ENCODE measurements around the gene CHST6.

Gene CHST6

DNA sequence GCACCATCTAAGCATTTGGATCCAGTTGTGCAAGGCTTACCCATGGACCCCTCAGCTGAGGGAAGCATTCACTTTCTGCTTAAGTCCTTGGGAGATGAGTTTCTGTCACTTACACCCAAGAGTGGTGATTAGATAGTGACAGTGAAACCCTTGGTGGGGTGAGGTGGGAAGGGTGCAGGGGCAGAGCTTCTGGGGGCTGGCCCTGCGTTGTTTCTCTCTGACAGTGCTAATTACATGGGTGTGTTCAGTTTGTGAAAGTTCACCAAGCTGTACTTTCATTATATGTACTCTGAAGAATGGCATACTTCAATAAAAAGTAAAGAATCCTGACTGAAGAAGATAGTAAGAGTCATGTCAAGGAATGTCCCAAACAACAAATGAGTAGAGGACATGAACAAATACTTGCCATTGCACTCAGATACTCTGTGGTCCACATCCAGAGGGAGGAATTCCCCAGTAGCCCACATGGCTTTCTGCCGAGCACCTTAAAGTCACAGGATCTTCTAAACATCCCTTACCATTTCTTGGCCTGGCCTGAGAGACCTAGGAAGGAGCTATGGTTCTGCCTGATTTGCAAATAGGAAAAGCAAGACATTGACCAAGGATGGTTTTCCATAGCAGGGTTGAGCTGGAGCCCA, 8.4 kb downstream of the CHST6 start:
- no peak for ATAC-seq
- Mint-ChIP-seq H3K27ac (no peak overlapping the region), H3K4me3 (no peak overlapping the region), H3K36me3 (no peaks in the 10 kb centered on the region), H3K9me3 (no peaks in the 10 kb centered on the region), H3K4me1 (peaks cover 32% of the 10 kb centered on the region), H3K27me3 (peaks cover 23% of the 10 kb centered on the region)

DNA sequence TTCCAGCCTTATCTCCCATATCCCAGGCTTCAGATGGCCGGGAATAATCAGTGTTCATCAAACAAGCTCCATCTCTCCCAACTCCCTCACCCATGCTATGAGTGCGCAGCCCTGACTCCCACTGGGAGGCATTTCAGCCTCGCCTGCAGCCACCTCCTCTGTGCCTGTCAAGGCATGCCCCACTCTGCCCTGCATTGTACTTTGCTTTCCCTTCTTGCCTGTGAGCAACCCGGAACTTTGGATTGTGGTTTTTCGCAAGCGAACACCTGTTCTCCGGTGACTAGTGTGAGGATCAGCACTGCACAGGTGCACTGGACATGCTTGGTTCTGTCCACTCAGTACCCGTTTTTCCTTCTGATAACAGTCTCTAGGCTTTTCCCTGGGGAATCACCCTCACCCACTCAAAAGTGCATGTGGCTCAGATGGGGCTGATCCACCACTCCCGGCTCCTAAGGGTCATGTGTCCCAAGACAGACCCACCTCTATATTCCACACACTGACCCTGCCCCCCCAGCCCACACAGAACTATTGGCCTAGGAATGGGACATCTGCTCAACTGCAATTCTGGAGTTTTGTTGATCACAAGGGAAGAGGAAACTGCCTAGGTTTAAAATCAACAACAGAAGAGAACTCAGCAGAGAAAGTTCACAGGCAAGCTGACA, 9.1 kb downstream of the CHST6 start:
- no peak overlapping the region for H3K4me3 Mint-ChIP-seq
- no peak for ATAC-seq

DNA sequence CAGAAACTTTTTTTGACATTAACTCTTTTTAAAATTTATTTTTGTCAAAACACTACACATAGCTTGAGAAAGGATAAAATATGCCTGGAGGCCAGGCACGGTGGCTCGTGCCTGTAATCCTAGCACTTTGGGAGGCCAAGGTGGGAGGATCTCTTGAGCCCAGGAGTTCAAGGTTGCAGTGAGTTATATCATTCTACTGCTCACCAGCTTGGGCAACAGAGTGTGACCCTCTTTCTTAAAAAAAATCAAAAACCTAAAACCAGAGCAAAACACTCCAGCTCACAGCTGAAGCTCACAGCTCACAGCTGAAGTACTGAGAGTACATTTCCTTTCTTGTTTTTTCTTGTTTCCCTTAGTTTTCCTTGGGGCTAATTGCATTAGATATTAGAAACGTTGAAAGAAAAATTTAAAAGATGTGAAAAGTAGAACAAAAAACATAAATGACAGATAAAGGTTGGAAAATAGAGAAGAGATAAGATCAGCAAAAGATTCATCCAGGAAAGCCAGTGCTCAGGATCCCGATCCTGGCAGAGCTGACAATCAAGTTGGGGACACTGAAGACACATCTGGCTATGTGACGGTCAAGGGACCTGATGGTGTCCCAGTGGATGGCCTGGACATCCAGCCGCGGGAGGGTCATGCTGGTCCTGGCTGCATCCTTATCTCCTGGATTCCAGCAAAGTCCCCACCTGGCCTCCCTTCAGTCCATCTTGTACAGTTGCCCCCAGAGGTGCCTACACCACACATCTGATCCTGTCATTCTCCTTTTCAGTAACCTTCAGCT, 9.8 kb downstream of the CHST6 start:
- Mint-ChIP-seq H3K4me3 (no peak overlapping the region), H3K27me3 (peaks cover 31% of the 10 kb centered on the region), H3K36me3 (no peaks in the 10 kb centered on the region), H3K4me1 (peaks cover 32% of the 10 kb centered on the region), H3K9me3 (no peaks in the 10 kb centered on the region), H3K27ac (peak overlapping the region; percentile 43)
- peak; percentile 65 for ATAC-seq

More for the DNA sequence above, 9.1 kb downstream of the CHST6 start:
- no peaks in the 10 kb centered on the region for H3K36me3 Mint-ChIP-seq
- H3K9me3 Mint-ChIP-seq: no peaks in the 10 kb centered on the region
- peaks cover 32% of the 10 kb centered on the region for H3K4me1 Mint-ChIP-seq
- peaks cover 29% of the 10 kb centered on the region for H3K27me3 Mint-ChIP-seq
- no peak overlapping the region for H3K27ac Mint-ChIP-seq

DNA sequence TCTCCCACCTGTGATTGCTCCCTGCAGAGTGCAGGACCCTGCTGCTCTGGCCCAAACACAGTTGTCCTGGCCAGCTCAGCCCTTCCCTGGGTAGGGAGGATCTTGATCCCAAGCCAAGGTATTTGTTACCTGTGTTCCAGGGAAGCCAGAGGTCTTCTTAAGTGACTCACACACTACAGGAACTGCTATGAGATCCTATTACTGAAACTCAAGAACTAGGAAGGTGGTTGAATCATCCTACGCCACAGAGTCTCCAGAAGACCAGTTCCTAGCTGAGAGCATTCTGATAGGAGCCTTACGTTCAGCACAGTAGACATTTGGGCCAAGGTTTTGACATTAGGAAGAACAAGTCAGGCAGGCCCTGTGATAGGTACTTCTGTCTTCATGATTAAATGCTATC, 12.0 kb downstream of the CHST6 start:
- Mint-ChIP-seq H3K9me3 (no peaks in the 10 kb centered on the region), H3K4me1 (peaks cover 21% of the 10 kb centered on the region), H3K27ac (no peak overlapping the region), H3K27me3 (peaks cover 37% of the 10 kb centered on the region), H3K36me3 (no peaks in the 10 kb centered on the region), H3K4me3 (no peak overlapping the region)
- ATAC-seq: no peak

DNA sequence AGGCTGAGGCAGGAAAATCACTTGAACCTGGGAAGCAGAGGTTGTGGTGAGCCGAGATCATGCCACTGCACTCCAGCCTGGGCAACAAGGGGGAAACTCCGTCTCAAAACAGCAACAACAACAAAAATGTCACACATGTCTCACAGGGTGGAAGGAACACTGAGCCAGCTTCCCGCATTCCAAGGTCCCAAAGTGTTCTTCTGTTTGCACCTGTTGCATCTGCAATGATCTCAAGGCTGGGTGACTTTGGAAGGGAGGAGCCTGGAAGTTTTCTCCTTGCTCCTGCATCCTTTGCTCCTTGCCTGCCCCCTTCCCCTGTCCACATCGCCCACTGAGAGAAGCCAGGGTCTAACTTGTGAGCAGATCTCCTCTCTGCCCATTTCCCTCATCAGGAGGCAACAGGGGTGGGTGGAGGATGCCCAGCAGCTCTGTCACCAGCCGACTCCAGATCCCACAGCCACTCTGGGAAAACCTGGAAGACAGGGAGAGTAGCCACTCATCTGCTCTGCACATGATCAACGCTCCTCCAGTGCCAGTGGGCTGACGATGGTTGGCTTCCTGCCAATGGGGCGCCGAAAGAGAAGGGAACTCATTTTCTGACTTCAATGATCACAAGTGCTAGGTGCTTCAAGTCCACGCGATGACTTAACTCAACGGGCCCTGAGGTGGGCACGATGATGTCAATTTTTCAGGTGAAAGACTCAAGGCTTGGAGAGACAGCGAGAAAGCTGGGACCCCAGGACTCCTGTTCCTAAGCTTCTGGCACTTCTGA, 12.6 kb downstream of the CHST6 start:
- no peak for ATAC-seq
- Mint-ChIP-seq H3K27ac (no peak overlapping the region), H3K9me3 (no peaks in the 10 kb centered on the region), H3K4me1 (peaks cover 20% of the 10 kb centered on the region), H3K4me3 (no peak overlapping the region), H3K36me3 (no peaks in the 10 kb centered on the region), H3K27me3 (peaks cover 39% of the 10 kb centered on the region)

DNA sequence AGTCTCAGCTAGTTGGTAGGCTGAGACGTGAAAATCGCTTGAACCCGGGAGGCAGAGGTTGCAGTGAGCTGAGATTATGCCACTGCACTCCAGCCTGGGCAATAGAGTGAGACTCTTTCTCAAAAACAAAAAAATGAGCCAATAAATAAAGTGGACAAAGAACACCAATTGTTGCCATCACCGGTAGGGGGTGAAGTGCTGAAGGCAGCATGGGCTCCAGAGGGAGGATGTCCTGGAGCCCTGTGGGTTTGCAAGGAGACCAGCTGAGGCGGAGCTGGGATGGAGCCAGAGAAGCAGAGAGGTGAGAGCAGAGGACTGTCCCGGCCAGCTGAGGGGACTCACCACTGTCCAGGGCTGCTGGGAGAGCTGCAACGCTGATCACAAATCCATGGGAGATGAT, 13.8 kb downstream of the CHST6 start:
- Mint-ChIP-seq H3K4me1 (peaks cover 20% of the 10 kb centered on the region), H3K36me3 (no peaks in the 10 kb centered on the region), H3K27me3 (peaks cover 40% of the 10 kb centered on the region), H3K4me3 (no peak overlapping the region), H3K27ac (no peak overlapping the region), H3K9me3 (no peaks in the 10 kb centered on the region)
- ATAC-seq: no peak

DNA sequence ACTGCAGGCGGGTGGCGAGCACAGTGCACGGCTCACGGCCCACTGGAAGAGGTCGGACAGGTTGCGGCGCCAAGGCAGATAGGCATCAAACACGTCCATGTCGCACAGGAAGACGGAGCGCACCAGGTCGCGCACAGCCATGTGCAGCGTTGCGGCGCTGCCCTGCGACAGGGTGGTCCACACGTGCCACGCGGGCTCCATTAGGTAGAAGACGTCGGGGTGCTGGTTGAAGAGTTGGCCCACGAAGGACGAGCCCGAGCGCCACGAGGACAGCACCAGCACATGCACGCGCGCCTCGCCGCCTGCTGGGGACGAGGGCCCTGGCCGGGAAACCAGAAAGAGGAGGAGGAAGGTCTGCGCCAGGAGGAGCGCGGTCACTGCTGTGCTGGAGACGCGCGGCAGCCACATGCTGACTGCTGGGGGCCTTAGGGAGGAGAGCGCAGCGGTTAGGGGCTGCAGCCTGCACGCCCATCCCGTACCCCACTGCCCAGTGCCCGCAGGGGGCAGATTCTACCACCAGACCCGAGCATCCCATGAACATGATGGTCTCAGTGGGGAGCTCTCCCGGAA, 15.7 kb downstream of the CHST6 start:
- no peak overlapping the region for H3K4me3 Mint-ChIP-seq
- H3K36me3 Mint-ChIP-seq: no peaks in the 10 kb centered on the region
- no peaks in the 10 kb centered on the region for H3K9me3 Mint-ChIP-seq
- no peak for ATAC-seq
- H3K4me1 Mint-ChIP-seq: peaks cover 2% of the 10 kb centered on the region
- peaks cover 25% of the 10 kb centered on the region for H3K27me3 Mint-ChIP-seq
- H3K27ac Mint-ChIP-seq: no peak overlapping the region

GRCh38 chr16:75478480-75479345, 16.5 kb downstream of the CHST6 start:
- Mint-ChIP-seq H3K4me3 (no peak overlapping the region), H3K36me3 (no peaks in the 10 kb centered on the region), H3K27me3 (peaks cover 25% of the 10 kb centered on the region), H3K9me3 (no peaks in the 10 kb centered on the region), H3K4me1 (no peaks in the 10 kb centered on the region), H3K27ac (no peak overlapping the region)
- no peak for ATAC-seq

DNA sequence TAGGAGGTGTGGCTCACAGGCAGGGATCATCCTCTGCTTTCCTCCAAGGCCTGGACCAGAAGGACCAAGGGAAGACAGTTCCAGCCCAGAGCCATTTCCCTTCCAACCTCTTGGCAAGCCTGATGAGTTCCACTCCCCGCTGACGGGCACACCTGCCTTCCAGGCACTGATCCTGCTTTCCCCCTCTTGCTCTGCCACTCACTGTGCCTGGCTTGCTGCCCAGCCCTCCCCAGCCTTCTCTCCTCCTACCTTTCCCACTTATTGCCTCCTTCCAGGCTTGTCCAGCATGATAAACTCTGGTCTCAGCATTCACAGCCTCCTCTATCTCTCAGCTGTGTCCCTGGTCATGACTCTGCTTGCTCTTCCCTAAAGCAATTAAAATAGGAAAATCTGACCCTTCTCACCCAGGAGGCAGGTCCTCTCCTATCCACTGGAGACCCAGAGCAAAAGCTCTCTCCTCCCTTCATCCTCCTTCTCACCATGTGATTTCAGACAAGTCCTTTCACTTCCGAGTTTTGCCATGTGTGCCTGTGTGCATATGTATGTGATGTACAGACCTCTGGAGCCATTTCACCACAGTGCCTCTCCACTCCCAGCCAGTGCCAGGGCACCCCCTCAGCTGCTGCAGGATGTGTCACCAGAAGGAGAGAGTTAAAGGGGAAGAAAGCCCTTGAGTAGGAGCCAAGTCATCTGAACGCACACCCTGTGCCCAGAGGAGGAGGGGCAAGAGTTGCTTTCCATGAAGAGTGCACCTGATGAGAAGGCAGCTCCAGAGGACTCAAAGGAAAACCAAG, 17.4 kb downstream of the CHST6 start:
- Mint-ChIP-seq H3K27me3 (peaks cover 25% of the 10 kb centered on the region), H3K4me3 (no peak overlapping the region), H3K9me3 (no peaks in the 10 kb centered on the region), H3K36me3 (no peaks in the 10 kb centered on the region), H3K27ac (no peak overlapping the region), H3K4me1 (no peaks in the 10 kb centered on the region)
- ATAC-seq: peak; percentile 42

GRCh38 chr16:75476817-75477216, 18.4 kb downstream of the CHST6 start:
- no peak for ATAC-seq
- H3K9me3 Mint-ChIP-seq: no peaks in the 10 kb centered on the region
- H3K27ac Mint-ChIP-seq: no peak overlapping the region
- no peaks in the 10 kb centered on the region for H3K36me3 Mint-ChIP-seq
- peaks cover 25% of the 10 kb centered on the region for H3K27me3 Mint-ChIP-seq
- peaks cover under 1% of the 10 kb centered on the region for H3K4me1 Mint-ChIP-seq
- H3K4me3 Mint-ChIP-seq: no peak overlapping the region

DNA sequence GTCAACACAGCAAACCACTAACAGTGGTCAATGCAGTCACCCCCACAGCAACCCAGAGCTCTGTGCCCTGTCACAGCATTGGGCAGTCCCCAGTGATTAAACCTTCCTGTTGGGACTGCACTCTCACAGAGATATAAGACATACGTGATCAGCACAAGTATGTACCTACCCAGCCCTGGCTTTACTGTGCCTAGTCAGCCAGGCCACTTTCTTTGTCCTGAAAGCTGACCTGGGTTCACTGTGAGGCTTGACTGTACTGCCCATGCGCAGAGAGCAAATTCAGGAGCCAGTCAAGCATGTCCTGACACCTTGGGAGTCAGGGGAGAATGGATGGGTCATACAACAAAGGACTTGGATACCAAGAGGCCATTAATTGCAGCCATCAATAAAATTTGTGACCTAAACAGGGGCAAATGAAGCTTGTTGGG, 19.8 kb downstream of the CHST6 start:
- H3K4me1 Mint-ChIP-seq: peaks cover 5% of the 10 kb centered on the region
- ATAC-seq: no peak
- no peak overlapping the region for H3K27ac Mint-ChIP-seq
- no peak overlapping the region for H3K4me3 Mint-ChIP-seq
- peaks cover 16% of the 10 kb centered on the region for H3K27me3 Mint-ChIP-seq
- H3K9me3 Mint-ChIP-seq: no peaks in the 10 kb centered on the region
- no peaks in the 10 kb centered on the region for H3K36me3 Mint-ChIP-seq

DNA sequence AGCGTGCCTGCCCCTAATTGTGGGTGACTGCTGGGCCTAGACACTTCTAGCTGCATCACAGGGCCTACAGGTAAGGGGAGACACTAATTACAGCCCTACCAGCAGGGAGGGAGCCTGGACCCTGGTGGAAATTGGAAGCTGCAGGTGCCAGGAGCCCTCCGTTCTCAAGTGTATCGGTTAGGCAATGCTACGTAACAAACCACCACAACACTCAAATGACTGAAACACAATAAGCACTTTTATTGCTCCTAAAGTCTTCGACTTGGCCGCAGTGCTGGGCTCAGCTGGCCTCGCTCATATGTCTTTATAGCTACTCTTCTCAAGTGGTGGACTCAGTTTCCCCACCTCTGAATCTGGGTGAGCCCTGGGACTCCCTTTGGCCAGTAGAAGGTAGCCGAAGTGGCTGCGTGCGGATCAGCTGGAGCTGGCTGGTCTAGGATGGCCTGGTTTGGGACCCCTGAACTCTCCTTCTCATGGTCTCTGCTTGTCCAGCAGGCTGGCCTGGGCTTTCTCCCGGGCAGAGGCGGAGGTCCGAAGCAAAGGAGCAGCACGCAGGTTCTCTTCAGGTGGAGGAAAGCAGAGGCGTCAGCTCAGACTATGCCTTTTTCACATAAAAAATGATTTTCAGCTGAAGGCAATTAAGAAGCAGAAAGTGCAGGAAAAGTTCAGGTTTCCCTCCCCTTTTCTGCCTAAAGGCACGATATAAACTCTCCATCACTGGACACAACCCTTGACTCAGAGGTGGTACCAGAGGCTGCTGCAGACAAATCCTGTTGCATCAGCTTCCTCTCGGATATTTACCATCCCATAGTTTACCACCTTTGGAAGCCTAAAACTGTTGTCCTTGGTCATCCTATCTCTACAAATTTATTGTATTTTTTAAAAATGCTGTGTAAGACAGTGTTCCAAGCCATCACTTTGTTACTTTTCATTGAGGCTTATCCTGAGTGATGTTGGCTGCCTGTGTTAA, 22.0 kb downstream of the CHST6 start:
- no peaks in the 10 kb centered on the region for H3K9me3 Mint-ChIP-seq
- H3K4me3 Mint-ChIP-seq: no peak overlapping the region
- peaks cover 7% of the 10 kb centered on the region for H3K27me3 Mint-ChIP-seq
- no peaks in the 10 kb centered on the region for H3K36me3 Mint-ChIP-seq
- peaks cover 5% of the 10 kb centered on the region for H3K4me1 Mint-ChIP-seq
- no peak overlapping the region for H3K27ac Mint-ChIP-seq
- no peak for ATAC-seq

Measured in stimulated activated memory B cell treated with anti-CD40 and anti-IgM and Interleukin-4, amounts not matched to agents 10 μg/mL and 1 μg/mL and 100 μg/mL, for 72 hours (primary cell).